NCI-H2107 treated with DMSO at 0.1 percent for 48 hours (cell line): ENCODE measurements around the gene EFNA1.

ENCODE experiments used
- DNase-seq: peaks from one replicate; lab custom pipeline; 2025; ENCODE audit not compliant: unreplicated experiment; lab: John Stamatoyannopoulos, UW

The EFNA1 gene

GRCh38 chr1:155127105-155127966 lies at the start of gene EFNA1:
Gene EFNA1 (plus strand): TSS chr1:155127876. CDS start chr1:155127978, 102 bp downstream.
- peak; percentile 51 for DNase-seq

- DNase-seq = no peak
Observed at GRCh38 chr1:155078469-155079209, 49.0 kb upstream of the EFNA1 start, which contains the start of gene EFNA3. Gene EFNA3 (plus strand): TSS chr1:155078837. CDS start chr1:155078942, 105 bp downstream.

- no peak for DNase-seq
Observed at GRCh38 chr1:155079210-155079486, 48.5 kb upstream of the EFNA1 start.

- DNase-seq = no peak
Observed at GRCh38 chr1:155079487-155080311, 48.0 kb upstream of the EFNA1 start.

- peak; percentile 53 for DNase-seq
Observed at GRCh38 chr1:155080312-155081228, 47.1 kb upstream of the EFNA1 start.

GRCh38 chr1:155081472-155082300 lies 46.0 kb upstream of the EFNA1 start:
- no peak for DNase-seq

DNA sequence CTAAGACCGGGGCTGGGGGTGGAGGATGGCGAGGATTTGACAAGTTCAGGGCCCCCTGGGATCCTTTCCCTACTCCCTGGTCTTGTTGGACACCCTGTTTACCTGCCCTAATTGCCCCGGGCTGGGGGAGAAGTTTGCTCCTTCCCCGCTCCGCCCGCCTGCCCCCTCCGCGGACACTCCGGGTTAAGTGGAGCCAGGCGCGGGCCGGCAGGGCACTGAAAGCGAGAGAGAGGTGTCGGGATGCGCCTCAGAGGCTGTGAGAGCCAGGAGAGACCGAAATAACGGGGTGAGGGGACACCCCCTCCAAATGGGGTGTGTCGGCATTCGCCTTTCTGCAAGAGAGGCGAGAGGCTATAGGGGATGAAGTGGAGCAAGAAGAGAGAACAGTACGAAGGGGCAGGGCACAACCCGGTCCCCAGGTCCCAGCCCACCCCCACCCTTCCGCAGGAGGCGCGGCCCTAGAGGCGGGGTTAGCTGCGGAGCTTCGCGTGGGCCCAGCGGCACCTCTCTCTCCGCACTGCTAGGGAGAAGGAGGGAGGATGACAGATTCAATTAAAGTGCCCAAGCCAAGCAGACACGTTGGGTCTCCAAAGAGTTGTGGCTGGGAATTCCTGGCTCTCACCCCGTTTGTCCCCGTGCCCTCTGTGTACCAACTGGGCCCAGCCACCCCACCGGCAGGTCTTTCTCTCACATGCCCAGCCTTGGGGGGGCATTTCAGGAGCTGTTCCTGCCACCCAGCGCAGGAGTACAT lies 45.2 kb upstream of the EFNA1 start:
- no peak for DNase-seq

GRCh38 chr1:155083052-155083541 lies 44.6 kb upstream of the EFNA1 start:
- DNase-seq = no peak

- peak; percentile 73 for DNase-seq
Observed at GRCh38 chr1:155083865-155084721, 43.6 kb upstream of the EFNA1 start.

- peak; percentile 93 for DNase-seq
Observed at GRCh38 chr1:155084722-155085503, 42.8 kb upstream of the EFNA1 start.

DNA sequence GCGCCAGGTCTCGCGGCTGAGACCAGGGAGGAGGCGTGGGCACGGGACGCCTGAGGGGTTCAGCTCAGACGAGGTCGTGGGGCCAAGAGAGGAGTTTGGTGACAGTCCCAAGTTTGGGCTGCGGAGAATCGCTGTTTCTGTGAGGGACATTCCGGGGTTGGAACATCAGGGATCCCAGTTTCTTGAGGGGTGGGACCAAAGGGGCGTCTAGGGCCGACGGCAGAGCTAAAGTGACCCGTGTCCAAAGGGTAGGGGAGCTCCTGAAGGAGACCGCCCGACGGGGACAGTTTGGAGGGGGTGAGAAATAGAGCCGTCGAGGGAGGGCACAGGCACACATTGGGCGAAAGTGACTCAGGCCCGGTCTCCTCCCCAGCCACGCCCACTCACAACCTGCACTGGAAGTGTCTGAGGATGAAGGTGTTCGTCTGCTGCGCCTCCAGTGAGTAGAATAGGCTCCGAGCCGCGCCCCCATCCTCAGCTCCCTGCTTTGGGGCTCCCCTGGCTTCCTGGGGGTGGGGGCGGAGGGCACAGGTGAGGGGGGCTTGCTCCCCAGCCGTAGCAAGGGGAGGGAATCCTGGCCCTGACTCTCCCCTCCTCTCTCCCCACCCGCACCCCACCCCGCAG lies 42.1 kb upstream of the EFNA1 start:
- DNase-seq = peak; percentile 4

DNA sequence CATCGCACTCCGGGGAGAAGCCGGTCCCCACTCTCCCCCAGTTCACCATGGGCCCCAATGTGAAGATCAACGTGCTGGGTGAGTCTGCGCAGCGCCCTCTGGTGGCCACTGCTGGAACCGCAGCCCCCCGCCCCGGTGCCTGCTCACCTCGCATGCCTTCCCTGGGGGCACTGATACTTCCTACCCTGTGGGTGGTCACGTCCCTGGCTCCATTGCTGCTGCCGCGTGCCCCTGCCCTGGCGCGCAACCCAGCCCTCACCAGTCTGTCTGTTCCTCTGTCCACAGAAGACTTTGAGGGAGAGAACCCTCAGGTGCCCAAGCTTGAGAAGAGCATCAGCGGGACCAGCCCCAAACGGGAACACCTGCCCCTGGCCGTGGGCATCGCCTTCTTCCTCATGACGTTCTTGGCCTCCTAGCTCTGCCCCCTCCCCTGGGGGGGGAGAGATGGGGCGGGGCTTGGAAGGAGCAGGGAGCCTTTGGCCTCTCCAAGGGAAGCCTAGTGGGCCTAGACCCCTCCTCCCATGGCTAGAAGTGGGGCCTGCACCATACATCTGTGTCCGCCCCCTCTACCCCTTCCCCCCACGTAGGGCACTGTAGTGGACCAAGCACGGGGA lies 41.4 kb upstream of the EFNA1 start:
- peak; percentile 9 for DNase-seq

DNA sequence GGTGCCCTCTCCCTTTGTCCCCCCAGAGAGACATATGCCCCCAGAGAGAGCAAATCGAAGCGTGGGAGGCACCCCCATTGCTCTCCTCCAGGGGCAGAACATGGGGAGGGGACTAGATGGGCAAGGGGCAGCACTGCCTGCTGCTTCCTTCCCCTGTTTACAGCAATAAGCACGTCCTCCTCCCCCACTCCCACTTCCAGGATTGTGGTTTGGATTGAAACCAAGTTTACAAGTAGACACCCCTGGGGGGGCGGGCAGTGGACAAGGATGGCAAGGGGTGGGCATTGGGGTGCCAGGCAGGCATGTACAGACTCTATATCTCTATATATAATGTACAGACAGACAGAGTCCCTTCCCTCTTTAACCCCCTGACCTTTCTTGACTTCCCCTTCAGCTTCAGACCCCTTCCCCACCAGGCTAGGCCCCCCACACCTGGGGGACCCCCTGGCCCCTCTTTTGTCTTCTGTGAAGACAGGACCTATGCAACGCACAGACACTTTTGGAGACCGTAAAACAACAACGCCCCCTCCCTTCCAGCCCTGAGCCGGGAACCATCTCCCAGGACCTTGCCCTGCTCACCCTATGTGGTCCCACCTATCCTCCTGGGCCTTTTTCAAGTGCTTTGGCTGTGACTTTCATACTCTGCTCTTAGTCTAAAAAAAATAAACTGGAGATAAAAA lies 40.7 kb upstream of the EFNA1 start:
- DNase-seq = no peak

- DNase-seq = peak; percentile 36
Observed at GRCh38 chr1:155091071-155092051, 36.3 kb upstream of the EFNA1 start.
